Osteocyte (in vitro differentiated cells): ENCODE measurements around the gene KDM6A. TPM values are rescaled to one million over a fixed set of nuclear protein-coding genes. Genes with fewer than 3 reads are reported as not detected.
A peak's percentile ranks its signal among the peaks of the same experiment; 100 is the strongest.
"Not testable (repeated sequence)": the region's sequence is repeated elsewhere in the genome, so short reads cannot be mapped to it uniquely, and the experiment has no call there.

Experiments used
- DNase-seq: peaks from one replicate; pipeline ENCODE4 v3.0.0; 2021; ENCODE audit warnings: mixed read lengths; ENCODE audit not compliant: unreplicated experiment; ENCODE audit errors: extremely low spot score
- H3K27ac Mint-ChIP-seq: one replicate; pipeline ENCODE4 v1.8.0; 2021; ENCODE audit warnings: mild to moderate bottlenecking, mixed read lengths; ENCODE audit not compliant: unreplicated experiment
- H3K27me3 Mint-ChIP-seq: one replicate; pipeline ENCODE4 v1.8.0; 2021; ENCODE audit warnings: mixed read lengths; ENCODE audit not compliant: unreplicated experiment
- H3K36me3 Mint-ChIP-seq: one replicate; pipeline ENCODE4 v1.8.0; 2021; ENCODE audit warnings: mixed read lengths; ENCODE audit not compliant: unreplicated experiment
- H3K4me1 Mint-ChIP-seq: one replicate; pipeline ENCODE4 v1.8.0; 2021; ENCODE audit warnings: mixed read lengths; ENCODE audit not compliant: unreplicated experiment
- H3K4me3 Mint-ChIP-seq: one replicate; pipeline ENCODE4 v1.8.0; 2021; ENCODE audit warnings: mild to moderate bottlenecking, moderate library complexity, mixed read lengths; ENCODE audit not compliant: unreplicated experiment
- H3K9me3 Mint-ChIP-seq: one replicate; pipeline ENCODE4 v1.8.0; 2021; ENCODE audit warnings: mixed read lengths; ENCODE audit not compliant: unreplicated experiment
- long read RNA-seq: library from polyadenylated mRNA; unstranded; transcript quantifications from one replicate; pipeline ENCODE4 v2.0.0, GENCODE V29; 2021
- total RNA-seq: library from RNA; stranded (reverse); gene quantifications from 2 replicates; pipeline ENCODE4 v1.2.1, GENCODE V29; 2021
- TF ChIP-seq, protein P1 (sequence below): fragments of 200-600 bp; sonication (generic); IDR thresholded peaks from 2 replicates; pipeline ENCODE4 v1.5.0; 2021; ENCODE audit warnings: antibody characterized with exemption, mild to moderate bottlenecking, moderate library complexity

Gene KDM6A
- total RNA-seq, result 17.6 and 20.3 TPM in 2 replicates
- long read RNA-seq, partial matches to known transcripts, result 12 of 13 reads
- long read RNA-seq, other reads (novel, unspliced or antisense), result 1 of 13 reads

DNA sequence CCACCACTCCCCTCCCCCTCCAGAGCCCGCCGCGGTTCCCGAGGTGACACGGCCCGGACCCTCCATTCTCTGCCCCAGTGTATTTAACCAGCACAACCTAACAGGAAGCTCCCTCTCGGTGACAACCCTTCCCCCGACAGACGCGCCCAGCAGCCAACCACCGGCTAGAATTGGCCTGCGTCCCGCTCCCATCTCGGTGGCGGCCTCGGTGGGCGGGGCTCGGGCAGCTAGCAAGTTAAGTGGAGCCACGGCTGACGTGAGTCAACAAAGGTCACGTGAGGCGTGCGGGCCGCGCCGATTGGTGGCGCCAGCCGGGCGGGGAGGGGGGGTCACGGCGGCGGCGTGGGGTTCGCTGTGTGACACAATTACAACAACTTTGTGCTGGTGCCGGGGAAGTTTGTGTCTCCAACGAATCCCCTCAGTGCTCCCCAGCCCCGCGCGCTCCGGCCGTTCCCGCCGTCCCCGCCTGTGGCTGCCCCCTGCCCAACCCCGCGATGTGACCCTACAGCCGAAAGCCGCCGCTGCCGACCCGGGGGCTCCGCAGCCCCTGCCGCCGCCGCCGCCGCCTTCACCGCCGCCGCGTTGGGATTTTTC lies at the start of gene KDM6A:
Gene KDM6A (plus strand): TSS at position 368 of the 594 bp plus-strand sequence. CDS start 364 bp downstream, outside the sequence.
- DNase-seq, result peak; percentile 97
- H3K9me3 Mint-ChIP-seq, result no peaks in the 10 kb centered on the region

DNA sequence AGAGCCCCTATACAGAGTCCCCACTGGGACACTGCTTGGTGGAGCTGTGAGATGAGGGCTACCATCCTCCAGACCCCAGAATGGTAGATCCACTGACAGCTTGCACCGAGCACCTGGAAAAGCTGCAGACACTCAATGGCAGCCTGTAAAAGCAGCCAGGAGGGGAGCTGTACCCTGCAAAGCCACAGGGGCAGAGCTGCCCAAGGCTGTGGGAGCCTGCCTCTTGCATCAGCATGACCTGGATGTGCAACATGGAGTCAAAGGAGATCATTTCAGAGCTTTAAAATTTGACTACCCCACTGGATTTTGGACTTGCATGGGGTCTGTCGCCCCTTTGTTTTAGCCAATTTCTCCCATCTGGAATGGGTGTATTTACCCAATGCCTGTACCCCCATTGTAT lies 49.8 kb upstream of the KDM6A start:
- not testable (repeated sequence) for DNase-seq

More for the DNA sequence above, at the start of gene KDM6A:
- TF ChIP-seq, protein P1, sequence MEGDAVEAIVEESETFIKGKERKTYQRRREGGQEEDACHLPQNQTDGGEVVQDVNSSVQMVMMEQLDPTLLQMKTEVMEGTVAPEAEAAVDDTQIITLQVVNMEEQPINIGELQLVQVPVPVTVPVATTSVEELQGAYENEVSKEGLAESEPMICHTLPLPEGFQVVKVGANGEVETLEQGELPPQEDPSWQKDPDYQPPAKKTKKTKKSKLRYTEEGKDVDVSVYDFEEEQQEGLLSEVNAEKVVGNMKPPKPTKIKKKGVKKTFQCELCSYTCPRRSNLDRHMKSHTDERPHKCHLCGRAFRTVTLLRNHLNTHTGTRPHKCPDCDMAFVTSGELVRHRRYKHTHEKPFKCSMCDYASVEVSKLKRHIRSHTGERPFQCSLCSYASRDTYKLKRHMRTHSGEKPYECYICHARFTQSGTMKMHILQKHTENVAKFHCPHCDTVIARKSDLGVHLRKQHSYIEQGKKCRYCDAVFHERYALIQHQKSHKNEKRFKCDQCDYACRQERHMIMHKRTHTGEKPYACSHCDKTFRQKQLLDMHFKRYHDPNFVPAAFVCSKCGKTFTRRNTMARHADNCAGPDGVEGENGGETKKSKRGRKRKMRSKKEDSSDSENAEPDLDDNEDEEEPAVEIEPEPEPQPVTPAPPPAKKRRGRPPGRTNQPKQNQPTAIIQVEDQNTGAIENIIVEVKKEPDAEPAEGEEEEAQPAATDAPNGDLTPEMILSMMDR, result no peak
- H3K27me3 Mint-ChIP-seq, result no peaks in the 10 kb centered on the region
- peak within 1 kb of the TSS; percentile 82 for H3K4me3 Mint-ChIP-seq
- H3K36me3 Mint-ChIP-seq, result no peaks in the 10 kb centered on the region
- peaks cover 17% of the 10 kb centered on the region for H3K4me1 Mint-ChIP-seq
- peak within 1 kb of the TSS; percentile 93 for H3K27ac Mint-ChIP-seq

DNA sequence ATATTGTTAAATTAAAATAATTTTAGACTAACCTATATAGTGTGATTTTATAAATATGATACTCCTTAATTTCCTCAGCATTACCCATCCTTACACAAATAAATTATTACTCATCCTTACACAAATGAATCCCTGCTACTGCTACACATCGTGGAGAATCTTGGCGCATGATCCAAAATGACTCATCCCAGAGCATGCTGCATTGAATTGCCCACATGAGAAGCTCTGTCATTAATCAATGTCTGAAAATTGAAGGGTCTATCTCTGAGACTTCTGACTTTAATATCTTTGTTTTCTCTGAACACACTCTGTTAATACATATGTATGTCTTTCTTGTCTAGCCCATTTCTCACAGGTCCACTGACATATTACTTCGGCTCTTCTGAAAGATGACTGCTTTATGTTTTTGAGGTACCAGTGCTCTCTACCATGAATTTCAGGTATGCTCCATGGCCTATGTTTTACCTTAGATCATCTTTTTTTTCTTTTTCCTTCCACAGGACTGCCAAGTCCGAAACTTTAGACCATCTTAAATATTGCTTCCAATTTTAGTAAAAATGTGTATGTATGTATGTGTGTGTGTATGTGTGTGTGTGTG lies 44.9 kb upstream of the KDM6A start:
- no peaks in the 10 kb centered on the region for H3K27me3 Mint-ChIP-seq
- no peaks in the 10 kb centered on the region for H3K9me3 Mint-ChIP-seq
- H3K4me1 Mint-ChIP-seq, result peaks cover 2% of the 10 kb centered on the region
- DNase-seq, result no peak
- H3K27ac Mint-ChIP-seq, result no peak overlapping the region
- no peaks in the 10 kb centered on the region for H3K36me3 Mint-ChIP-seq
- TF ChIP-seq, protein P1, result no peak
- no peak overlapping the region for H3K4me3 Mint-ChIP-seq

More for the DNA sequence above, 49.8 kb upstream of the KDM6A start:
- not testable (repeated sequence) for H3K36me3 Mint-ChIP-seq, H3K27ac Mint-ChIP-seq, H3K4me3 Mint-ChIP-seq, H3K9me3 Mint-ChIP-seq, H3K4me1 Mint-ChIP-seq, H3K27me3 Mint-ChIP-seq

DNA sequence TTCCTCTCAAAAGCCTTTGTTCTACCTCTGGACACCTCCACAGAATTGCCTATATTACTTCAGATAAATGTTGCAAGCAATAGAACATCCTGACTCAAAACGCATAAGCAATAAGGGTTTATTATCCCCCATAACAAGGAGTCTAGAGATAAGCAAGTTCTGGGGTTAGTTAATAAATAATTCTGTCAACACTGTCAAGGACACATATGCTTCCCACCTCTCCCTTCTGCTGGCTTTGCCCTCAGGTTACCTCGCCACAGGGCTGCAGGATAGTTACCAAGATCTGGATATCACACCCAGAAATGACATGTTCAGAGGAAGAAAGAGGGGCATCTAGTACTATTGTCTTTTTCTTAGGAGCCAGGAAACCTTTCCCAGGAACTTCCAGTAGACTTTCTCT lies 43.2 kb upstream of the KDM6A start:
- Mint-ChIP-seq H3K4me1 (peaks cover 2% of the 10 kb centered on the region), H3K27me3 (no peaks in the 10 kb centered on the region), H3K36me3 (no peaks in the 10 kb centered on the region), H3K9me3 (no peaks in the 10 kb centered on the region), H3K27ac (no peak overlapping the region), H3K4me3 (no peak overlapping the region)
- DNase-seq, result no peak
- TF ChIP-seq, protein P1, result no peak

DNA sequence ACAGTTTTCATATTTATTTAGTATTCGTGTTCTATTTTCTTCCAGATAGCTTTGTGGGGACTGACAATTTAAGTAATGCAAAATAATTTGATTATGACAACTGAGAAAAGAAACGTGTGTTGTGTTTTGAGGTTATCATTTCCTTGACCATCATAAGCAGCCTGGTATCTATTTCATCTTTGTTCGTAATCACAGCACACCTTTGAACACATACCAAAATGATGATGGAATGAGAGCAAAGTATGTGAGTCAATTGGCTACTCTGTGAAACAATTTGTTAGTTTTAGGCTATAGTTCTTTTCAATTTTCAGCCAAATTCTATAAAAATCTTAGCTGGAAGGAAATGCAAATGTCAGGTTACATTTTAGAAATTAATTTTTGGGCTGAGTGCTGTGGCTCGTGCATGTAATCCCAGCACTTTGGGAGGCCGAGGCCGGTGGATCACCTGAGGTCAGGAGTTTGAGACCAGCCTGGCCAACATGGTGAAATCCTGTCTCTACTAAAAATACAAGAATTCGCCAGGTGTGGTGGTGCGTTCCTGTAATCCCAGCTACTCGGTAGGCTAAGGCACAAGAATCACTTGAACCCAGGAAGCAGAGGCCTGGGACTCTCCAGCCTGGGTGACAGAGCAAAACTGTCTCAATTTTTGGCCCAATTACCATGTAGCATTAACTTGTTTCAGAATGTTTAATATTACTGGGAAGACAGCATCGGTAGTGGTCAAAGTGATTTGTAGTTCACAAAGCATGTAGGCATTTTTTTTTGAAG lies 30.3 kb upstream of the KDM6A start:
- H3K4me3 Mint-ChIP-seq, result no peak overlapping the region
- TF ChIP-seq, protein P1, result no peak

More for the DNA sequence above, 30.3 kb upstream of the KDM6A start:
- no peak for DNase-seq
- no peaks in the 10 kb centered on the region for H3K36me3 Mint-ChIP-seq
- H3K27ac Mint-ChIP-seq, result no peak overlapping the region
- H3K9me3 Mint-ChIP-seq, result peaks cover 7% of the 10 kb centered on the region
- no peaks in the 10 kb centered on the region for H3K27me3 Mint-ChIP-seq
- H3K4me1 Mint-ChIP-seq, result no peaks in the 10 kb centered on the region
